HepG2 (cell line): ENCODE results near the gene BAG3. TPM values are rescaled to one million over a fixed set of nuclear protein-coding genes. Genes with fewer than 3 reads are reported as not detected.
A peak's percentile ranks its signal among the peaks of the same experiment; 100 is the strongest.

ENCODE experiments used
- AHDC1 ChIP-seq: sonication (generic); formaldehyde crosslinking; IDR thresholded peaks from 2 replicates; pipeline ENCODE4 v1.5.1; 2020; ENCODE audit warnings: mild to moderate bottlenecking, missing genetic modification reagents, borderline replicate concordance
- FOXP1 ChIP-seq, 2 experiments: fragments of 450-650 bp in 1 of 2; IDR thresholded peaks; 2 replicates each; pipeline ENCODE4 v1.6.1; 2017 to 2018; ENCODE audit warnings: antibody characterized with exemption in 1 of 2
- ISX ChIP-seq: sonication (generic); formaldehyde crosslinking; conservative IDR thresholded peaks from 2 replicates; pipeline ENCODE4 v1.5.0; 2020; ENCODE audit warnings: missing genetic modification reagents
- KAT8 ChIP-seq: IDR thresholded peaks from 2 replicates; pipeline ENCODE4 v1.6.1; 2016; ENCODE audit warnings: missing genetic modification reagents, missing compliant biosample characterization
- PLSCR1 ChIP-seq: sonication (generic); formaldehyde crosslinking; IDR thresholded peaks from 2 replicates; pipeline ENCODE4 v1.5.0; 2020; ENCODE audit warnings: missing genetic modification reagents, mild to moderate bottlenecking, borderline replicate concordance
- SAFB2 ChIP-seq: sonication (generic); formaldehyde crosslinking; IDR thresholded peaks from 2 replicates; pipeline ENCODE4 v1.5.1; 2020; ENCODE audit warnings: missing genetic modification reagents, low read depth, mild to moderate bottlenecking, borderline replicate concordance
- SMC3 ChIP-seq: IDR thresholded peaks from 2 replicates; pipeline ENCODE4 v1.6.1; 2011; ENCODE audit warnings: low read length, improper control_type of control experiment
- THAP11 ChIP-seq: IDR thresholded peaks from 2 replicates; pipeline ENCODE4 v1.6.1; 2016; ENCODE audit warnings: missing biosample characterization, missing genetic modification reagents
- ZBTB49 ChIP-seq: sonication (generic); formaldehyde crosslinking; IDR thresholded peaks from 2 replicates; pipeline ENCODE4 v1.4.0; 2020; ENCODE audit warnings: missing genetic modification reagents, borderline replicate concordance
- ZSCAN20 ChIP-seq: sonication (generic); formaldehyde crosslinking; IDR thresholded peaks from 2 replicates; pipeline ENCODE4 v1.4.0; 2020; ENCODE audit warnings: missing genetic modification reagents, mild to moderate bottlenecking, borderline replicate concordance
- polyA plus RNA-seq, 8 experiments: library from polyadenylated mRNA; depleted of rRNA in 3 of 8; stranded (reverse) in 7 of 8; unstranded in 1 of 8; fragments of >200 nt; fragmentation: Illumina TruSeq in 4 of 8; extraction: Trizol in 4 of 8; gene quantifications; 2 replicates each; pipeline versions ENCODE4 v1.2.1 to v1.2.3, GENCODE V29; 2011 to 2016; ENCODE audit warnings: low read depth in 4 of 8, missing spikeins in 1 of 8, mixed read lengths in 1 of 8; ENCODE audit not compliant: insufficient read depth in 1 of 8
- total RNA-seq, 5 experiments: library from RNA; depleted of rRNA; stranded (reverse); fragments of >200 nt; fragmentation: Illumina TruSeq; extraction: Trizol; gene quantifications; 2 replicates each; pipeline ENCODE4 v1.2.3, GENCODE V29; 2016; ENCODE audit warnings: low read depth in 1 of 5
- TF ChIP-seq, protein P1 (sequence below): sonication (generic); formaldehyde crosslinking; conservative IDR thresholded peaks from 2 replicates; pipeline ENCODE4 v1.8.0; 2022; ENCODE audit warnings: missing genetic modification reagents
- TF ChIP-seq, protein P2 (sequence below): sonication (generic); formaldehyde crosslinking; IDR thresholded peaks from 2 replicates; pipeline ENCODE4 v1.5.1; 2020; ENCODE audit warnings: mild to moderate bottlenecking, moderate library complexity, missing genetic modification reagents
- TF ChIP-seq, protein P3 (sequence below): IDR thresholded peaks from 2 replicates; pipeline ENCODE4 v1.6.1; 2016; ENCODE audit warnings: low read depth, control low read depth

The BAG3 gene
- total and polyA plus RNA-seq, 2 of the 13 experiments (the other 11 are each of a cell fraction or from before 2014, with no cell fraction given), result 2.9 to 6.7 TPM

DNA sequence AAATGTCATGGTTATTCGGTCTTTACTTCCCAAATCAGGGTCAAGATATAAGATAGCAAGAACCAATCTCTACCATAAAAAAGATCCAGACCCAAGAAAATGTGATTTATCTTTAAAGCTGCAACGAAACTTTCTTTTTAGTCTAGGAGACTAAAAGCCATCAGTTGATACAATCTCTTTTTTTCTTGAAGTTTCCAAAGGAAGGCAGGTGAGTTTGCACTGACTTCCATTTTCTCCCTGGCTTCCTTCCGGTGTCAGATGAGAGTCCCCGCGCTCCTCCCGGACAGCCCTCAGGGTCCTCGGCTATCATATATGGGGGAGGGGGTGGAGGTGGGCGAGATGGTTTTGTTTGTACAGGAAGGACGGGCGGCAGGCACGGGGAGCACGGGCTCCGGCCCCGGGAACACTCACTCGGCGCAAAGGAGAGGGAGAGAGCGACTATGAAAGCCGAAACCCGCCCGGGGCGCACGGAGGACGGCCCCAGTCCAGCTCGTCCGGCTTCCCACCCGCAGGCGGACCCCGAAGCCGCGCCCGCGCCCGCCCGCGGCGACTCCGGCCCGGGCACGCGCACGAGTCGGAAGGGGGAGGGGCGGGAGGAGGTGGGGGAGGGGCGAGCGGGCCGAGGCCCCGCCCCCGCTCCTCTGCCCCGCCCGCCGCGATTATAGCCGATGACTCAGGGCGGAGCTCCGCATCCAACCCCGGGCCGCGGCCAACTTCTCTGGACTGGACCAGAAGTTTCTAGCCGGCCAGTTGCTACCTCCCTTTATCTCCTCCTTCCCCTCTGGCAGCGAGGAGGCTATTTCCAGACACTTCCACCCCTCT is at the start of gene BAG3 (continued):
- TF ChIP-seq, protein P1, sequence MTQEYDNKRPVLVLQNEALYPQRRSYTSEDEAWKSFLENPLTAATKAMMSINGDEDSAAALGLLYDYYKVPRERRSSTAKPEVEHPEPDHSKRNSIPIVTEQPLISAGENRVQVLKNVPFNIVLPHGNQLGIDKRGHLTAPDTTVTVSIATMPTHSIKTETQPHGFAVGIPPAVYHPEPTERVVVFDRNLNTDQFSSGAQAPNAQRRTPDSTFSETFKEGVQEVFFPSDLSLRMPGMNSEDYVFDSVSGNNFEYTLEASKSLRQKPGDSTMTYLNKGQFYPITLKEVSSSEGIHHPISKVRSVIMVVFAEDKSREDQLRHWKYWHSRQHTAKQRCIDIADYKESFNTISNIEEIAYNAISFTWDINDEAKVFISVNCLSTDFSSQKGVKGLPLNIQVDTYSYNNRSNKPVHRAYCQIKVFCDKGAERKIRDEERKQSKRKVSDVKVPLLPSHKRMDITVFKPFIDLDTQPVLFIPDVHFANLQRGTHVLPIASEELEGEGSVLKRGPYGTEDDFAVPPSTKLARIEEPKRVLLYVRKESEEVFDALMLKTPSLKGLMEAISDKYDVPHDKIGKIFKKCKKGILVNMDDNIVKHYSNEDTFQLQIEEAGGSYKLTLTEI (CRISPR knock-in tag), result no peak
- TF ChIP-seq AHDC1 (CRISPR knock-in tag) (0 out of 2 replicates have a peak, but pooled peaks have one; percentile 22), ZSCAN20 (CRISPR knock-in tag) (peak; percentile 86; the same call in 1 of the 2 replicates), SMC3 (no peak), ZBTB49 (CRISPR knock-in tag) (no peak), FOXP1 (IDR thresholded peaks at IDR 0.05) (no peak), FOXP1 (CRISPR knock-in tag; IDR thresholded peaks at IDR 0.05) (no peak), THAP11 (CRISPR knock-in tag) (peak; percentile 45; the same call in 1 of the 2 replicates), PLSCR1 (CRISPR knock-in tag) (no peak), SAFB2 (CRISPR knock-in tag) (peak; percentile 58; the same call in 1 of the 2 replicates), ISX (CRISPR knock-in tag) (no peak), KAT8 (CRISPR knock-in tag) (peak; percentile 48)
- TF ChIP-seq, protein P2, sequence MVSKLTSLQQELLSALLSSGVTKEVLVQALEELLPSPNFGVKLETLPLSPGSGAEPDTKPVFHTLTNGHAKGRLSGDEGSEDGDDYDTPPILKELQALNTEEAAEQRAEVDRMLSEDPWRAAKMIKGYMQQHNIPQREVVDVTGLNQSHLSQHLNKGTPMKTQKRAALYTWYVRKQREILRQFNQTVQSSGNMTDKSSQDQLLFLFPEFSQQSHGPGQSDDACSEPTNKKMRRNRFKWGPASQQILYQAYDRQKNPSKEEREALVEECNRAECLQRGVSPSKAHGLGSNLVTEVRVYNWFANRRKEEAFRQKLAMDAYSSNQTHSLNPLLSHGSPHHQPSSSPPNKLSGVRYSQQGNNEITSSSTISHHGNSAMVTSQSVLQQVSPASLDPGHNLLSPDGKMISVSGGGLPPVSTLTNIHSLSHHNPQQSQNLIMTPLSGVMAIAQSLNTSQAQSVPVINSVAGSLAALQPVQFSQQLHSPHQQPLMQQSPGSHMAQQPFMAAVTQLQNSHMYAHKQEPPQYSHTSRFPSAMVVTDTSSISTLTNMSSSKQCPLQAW (CRISPR knock-in tag), result no peak
- TF ChIP-seq, protein P3, sequence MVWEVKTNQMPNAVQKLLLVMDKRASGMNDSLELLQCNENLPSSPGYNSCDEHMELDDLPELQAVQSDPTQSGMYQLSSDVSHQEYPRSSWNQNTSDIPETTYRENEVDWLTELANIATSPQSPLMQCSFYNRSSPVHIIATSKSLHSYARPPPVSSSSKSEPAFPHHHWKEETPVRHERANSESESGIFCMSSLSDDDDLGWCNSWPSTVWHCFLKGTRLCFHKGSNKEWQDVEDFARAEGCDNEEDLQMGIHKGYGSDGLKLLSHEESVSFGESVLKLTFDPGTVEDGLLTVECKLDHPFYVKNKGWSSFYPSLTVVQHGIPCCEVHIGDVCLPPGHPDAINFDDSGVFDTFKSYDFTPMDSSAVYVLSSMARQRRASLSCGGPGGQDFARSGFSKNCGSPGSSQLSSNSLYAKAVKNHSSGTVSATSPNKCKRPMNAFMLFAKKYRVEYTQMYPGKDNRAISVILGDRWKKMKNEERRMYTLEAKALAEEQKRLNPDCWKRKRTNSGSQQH (CRISPR knock-in tag), result no peak
